ENCODE results near the gene RING1.

RING1 gene

GRCh38 chr6:33192105-33192646 lies 16.1 kb upstream of the RING1 start, which contains the start of gene COL11A2:
Gene COL11A2 (minus strand): TSS chr6:33192467. CDS start chr6:33192240, 227 bp downstream.
- no peak for DNase-seq (ENCODE audit: low read depth, low spot score)

DNA sequence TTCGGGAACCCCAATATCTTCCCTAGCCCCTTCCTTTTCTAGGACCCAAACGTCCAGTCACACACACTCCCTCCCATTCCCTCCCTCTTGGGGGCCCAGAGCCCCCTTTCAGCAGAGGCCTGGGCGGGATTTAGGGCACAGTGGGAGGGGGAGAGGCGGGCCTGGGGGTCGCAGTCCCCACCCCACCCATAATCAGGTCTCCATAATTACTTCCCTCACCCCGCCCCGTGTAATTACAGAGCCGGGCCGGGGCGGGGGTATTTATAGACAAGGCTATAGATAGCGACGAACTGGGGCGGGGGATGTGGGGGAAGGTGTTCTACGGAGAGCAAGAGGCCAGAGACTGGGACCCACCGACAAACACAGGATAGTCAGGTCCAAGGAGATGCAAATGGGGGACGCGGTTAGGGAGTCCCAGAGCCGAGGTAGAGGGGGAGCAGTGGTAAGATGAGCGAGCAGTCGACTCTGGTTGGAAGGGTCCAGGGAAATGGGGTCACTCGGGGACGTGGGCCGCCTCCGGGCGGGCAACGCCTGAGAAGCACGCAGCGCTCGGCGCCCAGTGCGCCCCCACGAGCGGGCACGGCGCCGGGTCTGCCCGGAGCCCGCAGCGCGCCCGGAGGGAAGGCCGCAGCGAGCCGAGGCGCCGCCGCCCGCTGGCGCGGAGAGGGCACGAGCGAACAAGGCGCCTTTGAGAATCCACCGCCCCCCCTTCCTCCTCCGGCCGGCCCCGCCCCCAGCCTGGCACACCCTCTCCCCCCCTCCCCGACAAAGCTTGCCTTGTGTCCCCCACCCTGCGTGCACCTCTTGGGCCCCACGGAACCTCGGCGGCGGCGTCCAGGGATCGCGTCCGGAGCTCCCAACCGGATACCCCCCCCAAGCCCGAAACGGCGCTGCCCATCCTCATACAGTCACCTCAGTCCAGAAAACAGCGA lies 15.4 kb upstream of the RING1 start:
- no peak for DNase-seq (ENCODE audit: low read depth, low spot score)

DNA sequence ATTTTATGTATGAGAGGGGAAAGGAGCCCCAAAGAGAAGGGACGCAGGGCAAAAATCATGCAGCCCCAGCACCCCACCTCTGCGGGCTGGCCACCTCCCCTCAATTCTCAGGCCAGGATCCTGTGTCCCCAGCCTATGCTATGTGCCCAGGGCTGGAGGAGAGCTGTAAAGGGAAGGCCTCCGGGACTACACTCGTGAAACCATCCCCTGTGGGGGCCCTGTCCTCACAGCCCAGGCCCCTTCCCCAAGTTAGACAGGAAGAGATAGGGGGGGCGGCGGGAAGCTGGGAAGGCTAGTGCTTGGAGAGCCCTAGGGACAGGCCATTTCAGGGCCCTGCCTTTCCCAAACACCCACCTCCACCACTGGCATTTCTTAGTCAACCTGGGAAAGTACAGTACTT lies 14.7 kb upstream of the RING1 start:
- no peak for DNase-seq (ENCODE audit: low read depth, low spot score)

DNA sequence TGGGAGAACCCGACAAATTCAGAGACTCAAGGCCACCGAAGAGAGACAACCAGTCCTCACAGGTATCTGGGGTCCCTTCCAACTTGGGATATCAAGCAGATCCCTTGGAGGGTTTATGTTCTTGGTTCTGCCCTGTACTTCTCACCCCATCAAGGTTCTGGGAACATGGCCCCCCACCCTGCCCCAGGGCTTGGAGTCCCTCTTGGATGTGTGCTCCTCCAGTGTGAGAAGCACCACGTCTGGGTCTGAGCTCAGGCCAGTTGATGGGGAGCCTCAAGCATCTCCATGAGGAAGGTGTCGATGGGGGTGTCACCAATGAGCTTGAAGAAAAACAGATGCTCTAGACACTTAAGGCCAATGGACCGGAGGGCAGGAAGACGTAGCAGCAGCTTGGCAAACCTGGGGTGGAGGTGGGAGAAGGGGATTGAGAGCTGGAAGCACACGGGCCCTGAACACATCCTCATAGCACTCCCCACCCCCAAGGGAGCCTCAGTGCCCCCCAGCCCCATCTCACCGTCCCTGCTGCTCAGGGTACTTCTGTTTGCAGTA lies 13.8 kb upstream of the RING1 start:
- no peak for DNase-seq (ENCODE audit: low read depth, low spot score)

GRCh38 chr6:33195304-33196165 lies 12.8 kb upstream of the RING1 start:
- no peak for DNase-seq (ENCODE audit: low read depth, low spot score)

DNA sequence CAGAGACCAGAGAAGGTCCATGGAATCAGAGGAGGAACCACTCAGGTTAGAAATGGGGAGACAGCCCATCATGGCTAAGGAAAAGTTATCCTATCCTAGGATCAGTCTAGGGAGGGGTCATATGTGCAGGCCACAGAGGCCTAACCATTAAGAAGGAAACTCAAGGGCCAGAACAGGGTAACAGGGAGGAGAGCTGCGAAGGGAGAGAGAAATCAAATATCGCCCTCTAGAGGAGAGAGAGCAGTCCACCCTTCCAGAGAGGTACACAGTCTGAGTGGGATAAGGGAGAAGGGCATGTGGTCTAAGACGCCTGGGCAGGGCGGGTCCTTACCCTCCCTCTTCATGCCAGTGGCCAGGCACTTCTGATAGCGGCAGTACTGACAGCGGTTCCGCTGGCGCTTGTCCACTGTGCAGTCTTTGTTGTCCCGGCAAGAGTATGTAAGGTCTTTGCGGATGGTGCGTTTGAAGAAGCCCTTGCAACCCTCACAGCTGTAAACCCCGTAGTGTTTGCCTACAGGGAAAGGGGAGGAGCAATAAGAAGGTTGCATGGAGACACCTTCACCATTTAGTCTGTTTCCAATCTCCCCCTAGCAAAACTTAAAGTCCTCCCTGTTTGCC lies 10.8 kb upstream of the RING1 start:
- DNase-seq (ENCODE audit: low read depth, low spot score), result no peak

DNA sequence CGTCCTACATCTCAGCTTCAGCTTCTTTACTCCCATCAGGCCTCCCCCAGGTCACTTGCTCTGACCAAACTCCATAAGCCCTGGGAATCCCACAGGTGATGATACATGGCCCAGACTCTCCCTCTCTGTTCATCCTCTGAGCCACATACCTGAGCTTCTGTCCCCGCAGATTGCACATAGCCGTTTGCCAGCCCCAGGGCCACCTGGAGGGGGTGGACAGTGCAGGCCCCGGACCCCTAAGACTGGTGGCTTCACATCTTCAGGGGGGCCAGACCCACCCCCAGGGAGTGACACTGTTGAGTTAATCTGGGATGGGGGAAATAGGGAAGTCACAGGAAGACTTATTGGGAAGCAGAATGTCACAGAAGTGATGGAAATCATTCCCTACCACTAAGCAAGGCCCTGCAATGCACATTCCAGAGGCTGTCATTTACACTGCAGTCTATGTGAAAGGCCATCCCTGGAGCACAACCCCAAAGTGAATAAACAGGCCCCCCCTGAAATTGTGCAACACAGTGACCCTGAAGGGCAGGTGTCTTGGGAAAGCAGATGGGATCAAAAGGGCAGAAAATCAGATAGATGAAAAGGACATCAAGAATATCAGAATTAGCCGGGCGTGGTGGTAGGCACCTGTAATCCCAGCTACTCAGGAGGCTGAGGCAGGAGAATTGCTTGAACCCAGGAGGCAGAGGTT lies 10.0 kb upstream of the RING1 start:
- DNase-seq (ENCODE audit: low read depth, low spot score), result no peak

DNA sequence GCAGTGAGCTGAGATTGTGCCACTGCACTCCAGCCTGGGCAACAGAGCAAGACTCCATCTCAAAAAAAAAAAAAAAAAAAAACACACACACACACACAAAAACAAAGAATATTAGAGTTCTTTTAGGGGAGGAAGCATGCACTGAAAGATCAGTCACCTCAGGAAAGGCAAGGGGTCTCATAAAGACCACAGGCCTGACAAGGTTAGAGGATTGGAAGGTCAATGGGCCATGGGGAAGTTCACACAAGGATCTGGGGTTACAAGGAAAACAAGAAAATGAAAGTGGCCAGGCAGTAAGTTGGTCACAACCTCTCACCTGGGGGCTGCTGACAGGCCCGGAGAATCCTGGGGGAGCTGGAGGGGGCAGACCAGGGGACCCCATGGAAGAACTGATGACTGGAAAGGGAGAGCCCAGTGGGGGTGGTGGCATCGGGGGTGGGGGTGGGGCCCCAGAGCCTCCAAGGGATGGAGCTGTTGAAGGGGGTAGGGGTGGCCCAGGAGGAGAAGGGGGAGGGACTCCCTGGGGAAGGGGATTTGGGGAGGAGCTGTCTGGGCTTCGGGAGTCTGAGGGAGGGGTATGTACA lies 9.4 kb upstream of the RING1 start:
- no peak for DNase-seq (ENCODE audit: low read depth, low spot score)

DNA sequence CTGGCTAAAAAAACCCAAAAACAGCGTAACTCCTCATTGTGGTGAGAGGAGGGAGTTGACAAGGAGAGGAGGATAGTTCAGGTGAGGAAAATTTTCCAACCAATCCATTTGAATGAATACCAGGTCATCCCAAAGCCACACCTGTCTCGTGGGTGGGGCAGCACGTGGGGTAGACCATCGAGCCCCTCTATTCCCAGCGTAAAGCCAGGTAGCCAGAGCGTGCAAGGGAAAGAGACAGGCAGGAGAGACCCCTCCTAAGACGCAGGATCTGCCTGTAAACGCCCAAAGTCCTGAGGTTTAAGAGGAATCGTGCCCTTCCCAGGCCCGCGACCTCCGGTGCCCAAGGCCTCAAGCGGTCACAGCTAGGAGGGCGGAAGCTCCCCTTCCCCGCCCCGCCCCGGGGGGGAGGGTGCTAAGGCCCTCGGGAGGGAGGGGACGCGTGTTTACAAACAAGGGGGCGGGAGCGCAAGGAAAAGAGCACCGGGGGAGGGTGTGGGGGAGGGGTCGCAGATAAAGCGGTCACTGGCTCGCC lies 8.5 kb upstream of the RING1 start:
- no peak for DNase-seq (ENCODE audit: low read depth, low spot score)

DNA sequence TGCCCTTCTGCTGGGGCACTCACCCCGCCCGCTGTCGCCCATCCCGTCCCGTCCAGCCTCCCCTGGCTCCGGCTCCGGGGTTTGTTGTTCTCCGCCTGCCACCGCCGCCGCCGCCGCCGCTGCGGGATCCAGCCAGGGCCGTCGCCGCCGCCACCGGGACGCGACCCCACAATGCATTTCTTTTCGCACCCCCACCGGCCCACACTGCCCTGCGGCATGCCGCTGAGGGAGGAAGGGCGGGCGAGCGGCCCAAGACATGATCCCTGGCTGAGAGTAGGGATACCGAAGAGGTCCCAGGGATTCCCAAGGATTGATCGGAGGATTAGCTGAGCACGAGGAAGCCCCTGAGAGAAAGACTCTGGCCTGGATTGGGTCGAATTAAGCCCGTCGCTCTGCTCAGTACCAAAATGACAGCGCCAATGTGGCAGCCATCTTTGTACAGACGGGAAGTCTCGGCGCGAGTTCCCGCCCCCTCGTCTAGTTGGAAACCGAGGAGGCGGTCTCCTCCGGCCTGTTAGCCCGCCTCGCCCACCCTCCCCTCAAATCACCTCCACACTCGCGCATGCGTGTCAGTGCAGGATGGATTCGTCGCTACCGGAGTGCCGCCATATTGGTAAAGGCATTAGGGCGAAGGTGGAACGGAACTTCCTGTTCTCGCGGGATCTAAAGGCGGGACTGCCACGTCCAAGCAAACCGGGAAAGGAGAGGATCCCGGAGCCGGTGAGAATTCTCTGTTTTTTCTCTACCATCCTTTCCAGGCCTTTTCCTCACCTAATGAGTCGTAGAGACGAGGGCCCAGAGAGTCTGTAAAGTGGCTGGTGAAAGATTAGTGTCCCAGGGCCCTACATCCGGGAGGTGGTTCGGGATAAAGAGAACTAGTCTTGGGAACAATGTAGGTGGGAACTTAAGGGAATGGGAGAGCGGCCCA lies 7.8 kb upstream of the RING1 start, which contains the start of the genes RXRB and SLC39A7:
Gene RXRB (minus strand): TSS at position 447 of the 928 bp plus-strand sequence. CDS start 189 bp downstream, at position 258.
Gene SLC39A7 (plus strand): TSS at position 649 of the 928 bp plus-strand sequence. CDS start 379 bp downstream, outside the sequence.
- peak; percentile 100 for DNase-seq (ENCODE audit: low read depth, low spot score)

- DNase-seq (ENCODE audit: low read depth, low spot score), result no peak
Observed at GRCh38 chr6:33201147-33201545, 7.2 kb upstream of the RING1 start.

- no peak for DNase-seq (ENCODE audit: low read depth, low spot score)
Observed at GRCh38 chr6:33201935-33202334, 6.4 kb upstream of the RING1 start.

DNA sequence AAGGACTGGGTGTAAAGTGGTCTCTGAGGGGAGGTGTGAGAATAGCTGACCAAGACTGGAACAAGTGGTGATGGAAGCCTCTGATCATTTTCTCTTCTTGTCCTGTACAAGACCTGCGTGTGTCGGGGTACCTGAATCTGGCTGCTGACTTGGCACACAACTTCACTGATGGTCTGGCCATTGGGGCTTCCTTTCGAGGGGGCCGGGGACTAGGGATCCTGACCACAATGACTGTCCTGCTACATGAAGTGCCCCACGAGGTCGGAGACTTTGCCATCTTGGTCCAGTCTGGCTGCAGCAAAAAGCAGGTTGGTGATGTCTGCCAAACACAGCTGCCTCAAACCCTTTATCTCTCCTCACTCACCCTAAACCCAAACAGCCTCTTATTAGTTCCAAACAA lies 5.5 kb upstream of the RING1 start:
- DNase-seq (ENCODE audit: low read depth, low spot score), result no peak

DNA sequence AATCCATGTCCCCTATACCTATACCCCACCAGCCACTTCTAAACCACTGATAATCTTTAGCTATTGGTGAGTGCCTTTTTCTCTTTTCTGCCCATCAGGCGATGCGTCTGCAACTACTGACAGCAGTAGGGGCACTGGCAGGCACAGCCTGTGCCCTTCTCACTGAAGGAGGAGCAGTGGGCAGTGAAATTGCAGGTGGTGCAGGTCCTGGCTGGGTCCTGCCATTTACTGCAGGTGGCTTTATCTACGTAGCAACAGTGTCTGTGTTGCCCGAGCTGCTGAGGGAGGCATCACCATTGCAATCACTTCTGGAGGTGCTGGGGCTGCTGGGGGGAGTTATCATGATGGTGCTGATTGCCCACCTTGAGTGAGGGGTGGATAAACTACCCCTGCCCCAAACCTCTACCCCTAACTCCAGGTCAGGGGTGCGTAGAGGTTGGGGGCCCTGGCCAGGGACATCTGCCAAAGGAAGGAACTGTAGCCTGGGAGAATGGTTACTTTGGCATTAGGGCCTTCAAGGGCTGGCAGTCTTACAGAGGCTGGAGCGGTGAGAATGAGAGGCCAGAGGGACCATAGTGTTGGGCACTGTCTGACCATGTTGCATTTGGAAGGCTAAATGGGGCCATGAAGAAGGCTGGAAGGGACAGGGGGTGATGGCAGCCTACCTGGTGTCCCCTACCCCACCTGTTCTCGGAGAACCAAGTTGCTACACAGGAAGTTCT lies 4.7 kb upstream of the RING1 start:
- no peak for DNase-seq (ENCODE audit: low read depth, low spot score)

GRCh38 chr6:33204165-33204414 lies 4.2 kb upstream of the RING1 start:
- no peak for DNase-seq (ENCODE audit: low read depth, low spot score)

GRCh38 chr6:33204415-33205190 lies 3.7 kb upstream of the RING1 start, which contains the start of gene HSD17B8:
Gene HSD17B8 (plus strand): TSS chr6:33204655. CDS start chr6:33204669, 14 bp downstream.
- DNase-seq (ENCODE audit: low read depth, low spot score), result peak; percentile 72

GRCh38 chr6:33205191-33206026 lies 2.9 kb upstream of the RING1 start:
- DNase-seq (ENCODE audit: low read depth, low spot score), result no peak
